GM12873 (cell line): ENCODE data around the gene NMRAL1.

Experiments used
- CTCF ChIP-seq: IDR thresholded peaks from 2 replicates; pipeline ENCODE4 v1.5.1; 2012; ENCODE audit warnings: low read depth, mild to moderate bottlenecking, moderate library complexity, low read length, control low read depth; ENCODE audit not compliant: insufficient read depth; ENCODE audit errors: missing control alignments

Gene NMRAL1

DNA sequence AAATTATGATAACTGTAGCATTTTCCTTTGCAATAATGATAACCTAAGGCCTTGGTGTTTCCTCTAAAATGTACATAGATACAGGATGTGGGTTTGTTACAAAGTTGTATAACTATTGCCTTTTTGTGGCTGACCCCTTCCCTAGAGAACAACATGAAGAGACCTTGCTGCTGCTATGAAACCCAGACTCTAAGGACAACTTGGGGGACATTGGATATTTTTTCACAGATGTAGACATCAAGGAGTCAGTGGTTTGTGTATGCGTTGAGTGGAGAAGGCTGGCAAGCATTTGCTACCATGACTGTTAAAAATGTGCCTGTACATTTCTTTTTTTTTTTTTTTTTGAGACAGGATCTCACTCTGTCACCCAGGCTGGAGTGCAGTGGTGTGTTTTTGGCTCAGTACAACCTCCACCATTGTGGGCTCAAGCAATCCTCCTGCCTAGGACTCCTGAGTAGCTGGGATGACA, 14.1 kb upstream of the NMRAL1 start:
- TF ChIP-seq CTCF, result no peak

- no peak for TF ChIP-seq CTCF
Measured at GRCh38 chr16:4487955-4488498, 13.6 kb upstream of the NMRAL1 start.

DNA sequence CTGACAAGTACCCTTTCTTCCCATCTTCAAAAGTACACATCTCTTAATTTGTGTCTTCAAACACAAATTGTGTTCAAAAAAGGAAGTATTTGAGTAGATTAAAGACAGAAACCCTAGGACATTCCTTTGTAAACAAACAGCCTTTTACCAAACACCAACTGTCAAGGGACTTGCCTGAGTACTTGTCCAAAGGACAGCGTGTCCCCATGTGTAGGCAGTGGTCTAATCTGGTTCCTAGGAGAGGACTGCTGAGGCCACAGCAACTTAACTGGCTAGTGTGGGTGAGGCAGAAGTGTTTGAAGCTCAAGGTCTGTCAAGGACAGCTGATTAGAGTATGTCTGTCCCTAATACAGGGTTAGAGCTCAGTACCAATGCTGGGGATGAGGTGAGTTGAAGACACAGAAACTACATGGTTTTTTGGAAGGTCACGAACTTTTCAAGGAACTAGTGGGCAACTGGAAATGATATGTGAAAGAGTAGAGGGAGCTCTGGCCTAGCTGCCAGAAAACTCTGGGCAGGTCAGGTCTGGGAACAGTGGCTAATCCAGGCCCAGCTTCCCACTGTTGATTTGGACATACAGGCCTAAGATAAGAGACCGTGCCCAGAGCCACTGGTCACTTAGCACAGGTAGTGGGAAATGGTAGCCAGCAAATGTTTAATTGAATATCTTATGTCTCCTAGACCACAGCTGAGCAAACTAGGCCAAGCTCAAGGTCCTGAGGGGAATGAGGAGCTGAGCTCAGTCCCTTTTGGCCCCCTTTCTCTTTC, 11.9 kb upstream of the NMRAL1 start:
- TF ChIP-seq CTCF, result no peak

- TF ChIP-seq CTCF, result no peak
Measured at GRCh38 chr16:4481963-4482362, 7.5 kb upstream of the NMRAL1 start.

DNA sequence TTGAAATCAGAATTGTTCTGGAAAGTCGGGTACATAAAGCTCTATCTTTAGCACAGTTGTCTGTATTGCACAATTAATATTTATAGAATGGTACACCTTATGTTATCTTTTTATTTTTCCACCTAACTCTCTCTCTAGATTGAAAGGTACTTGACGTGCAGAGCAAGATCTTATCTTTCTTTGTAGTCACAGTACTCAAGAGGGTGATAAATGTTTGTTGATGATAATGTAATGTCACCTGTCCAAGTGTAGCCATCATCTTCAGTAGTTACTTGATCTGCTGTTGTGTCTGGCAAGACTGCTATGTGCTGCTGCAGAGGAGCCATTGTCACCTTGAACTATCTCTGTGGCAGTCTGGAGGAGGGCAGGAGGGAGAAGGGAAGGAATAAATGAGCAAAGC, 7.1 kb upstream of the NMRAL1 start:
- no peak for TF ChIP-seq CTCF

- peak; percentile 35 for TF ChIP-seq CTCF
Measured at GRCh38 chr16:4477966-4478365, 3.5 kb upstream of the NMRAL1 start.

DNA sequence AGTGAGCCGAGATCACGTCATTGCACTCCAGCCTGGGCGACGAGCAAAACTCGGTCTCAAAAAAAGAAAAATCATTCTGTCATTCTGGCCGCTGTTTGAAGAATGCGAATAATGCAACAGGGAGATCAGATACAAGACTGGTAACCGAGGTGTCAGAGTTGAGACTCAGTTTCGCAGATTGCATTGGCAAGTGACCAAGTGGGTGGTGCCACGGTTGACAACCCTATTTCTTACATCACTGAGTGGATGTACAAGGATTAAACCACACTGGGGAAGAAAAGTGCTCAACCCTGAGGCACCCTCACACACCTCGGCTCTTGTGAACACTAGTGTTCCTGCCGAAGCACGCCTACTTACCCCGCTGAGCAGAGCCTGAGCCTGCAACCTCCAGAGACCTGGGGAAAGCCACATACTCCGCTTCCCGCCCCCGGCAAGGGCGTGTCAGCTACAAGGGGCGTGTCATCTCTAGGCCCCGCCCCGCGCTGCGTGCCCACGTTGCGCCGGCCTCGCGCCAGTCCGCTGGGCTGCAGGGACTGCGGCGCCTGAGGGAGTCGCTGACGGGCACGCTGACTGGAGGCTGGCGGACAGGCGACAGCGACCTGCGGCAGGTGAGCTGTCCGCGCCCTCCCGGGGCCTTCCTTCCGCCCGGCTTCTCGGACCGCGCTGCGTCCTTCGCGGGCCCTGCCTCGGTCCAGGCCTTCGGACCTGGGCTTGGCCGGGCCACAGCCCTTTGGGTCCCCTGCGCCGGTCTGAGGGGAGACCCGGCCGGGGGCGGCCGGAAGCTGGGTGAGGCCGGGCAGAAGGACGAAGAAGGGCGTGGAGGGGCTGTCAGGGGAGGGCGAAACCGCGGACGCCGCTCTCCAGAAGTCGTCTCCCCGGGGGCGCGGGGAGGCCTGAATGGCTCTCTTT, 1.7 kb upstream of the NMRAL1 start, which contains the start of gene HMOX2:
TSS of gene HMOX2 (plus strand) at position 519 of the 909 bp plus-strand sequence. CDS start 29,127 bp downstream, outside the sequence.
- TF ChIP-seq CTCF, result peak; percentile 53
